NCI-H1048 (cell line): ENCODE results near the gene DGKB.

ENCODE experiments used
- DNase-seq: peaks from one replicate; lab custom pipeline; 2025; lab: John Stamatoyannopoulos, UW

DGKB gene

GRCh38 chr7:14902589-14903067, at the start of gene DGKB:
Gene DGKB (minus strand): TSS chr7:14902751.
- no peak for DNase-seq

- no peak for DNase-seq
These were observed 47.5 kb upstream of the DGKB start for GRCh38 chr7:14950013-14950412.

- no peak for DNase-seq
These were observed 35.6 kb upstream of the DGKB start for GRCh38 chr7:14938181-14938580.

DNA sequence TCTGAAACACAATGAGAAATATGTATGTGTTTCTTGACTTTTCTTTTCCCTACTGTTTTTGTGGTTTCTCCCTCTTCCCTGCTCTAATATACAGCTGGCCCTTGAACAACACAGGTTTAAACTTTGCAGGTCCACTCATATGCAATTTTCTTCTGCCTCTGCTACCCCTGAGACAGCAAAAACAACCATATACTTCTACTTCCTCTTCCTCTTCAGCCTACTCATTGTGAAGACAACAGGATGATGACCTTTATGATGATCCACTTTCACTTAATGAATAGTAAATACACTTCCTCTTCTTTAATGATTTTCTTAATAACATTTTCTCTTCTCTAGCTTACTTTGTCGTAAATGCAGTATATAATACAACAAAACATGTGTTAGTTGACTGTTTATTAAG, 35.0 kb upstream of the DGKB start:
- no peak for DNase-seq

DNA sequence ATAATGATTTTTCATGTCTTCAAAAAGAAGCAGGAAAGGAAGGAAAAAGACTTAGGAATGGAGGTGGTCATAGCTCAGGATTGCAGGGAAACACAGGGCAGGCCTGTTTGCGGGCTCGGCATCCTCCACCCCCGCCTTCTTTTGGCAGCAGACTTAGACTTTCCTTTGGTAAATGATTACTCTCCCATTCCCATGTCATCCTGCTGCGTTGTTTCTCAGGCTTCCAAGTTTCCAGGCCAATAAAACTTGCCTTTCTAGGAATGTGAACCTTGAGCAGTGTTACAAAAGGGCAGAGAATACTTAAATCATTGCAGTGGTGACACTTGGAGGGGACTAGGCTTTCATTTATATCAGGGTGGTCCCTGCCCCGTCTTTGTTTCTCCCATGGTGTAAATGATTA, 34.0 kb upstream of the DGKB start:
- DNase-seq = no peak

GRCh38 chr7:14934839-14935238, 32.3 kb upstream of the DGKB start:
- no peak for DNase-seq

DNA sequence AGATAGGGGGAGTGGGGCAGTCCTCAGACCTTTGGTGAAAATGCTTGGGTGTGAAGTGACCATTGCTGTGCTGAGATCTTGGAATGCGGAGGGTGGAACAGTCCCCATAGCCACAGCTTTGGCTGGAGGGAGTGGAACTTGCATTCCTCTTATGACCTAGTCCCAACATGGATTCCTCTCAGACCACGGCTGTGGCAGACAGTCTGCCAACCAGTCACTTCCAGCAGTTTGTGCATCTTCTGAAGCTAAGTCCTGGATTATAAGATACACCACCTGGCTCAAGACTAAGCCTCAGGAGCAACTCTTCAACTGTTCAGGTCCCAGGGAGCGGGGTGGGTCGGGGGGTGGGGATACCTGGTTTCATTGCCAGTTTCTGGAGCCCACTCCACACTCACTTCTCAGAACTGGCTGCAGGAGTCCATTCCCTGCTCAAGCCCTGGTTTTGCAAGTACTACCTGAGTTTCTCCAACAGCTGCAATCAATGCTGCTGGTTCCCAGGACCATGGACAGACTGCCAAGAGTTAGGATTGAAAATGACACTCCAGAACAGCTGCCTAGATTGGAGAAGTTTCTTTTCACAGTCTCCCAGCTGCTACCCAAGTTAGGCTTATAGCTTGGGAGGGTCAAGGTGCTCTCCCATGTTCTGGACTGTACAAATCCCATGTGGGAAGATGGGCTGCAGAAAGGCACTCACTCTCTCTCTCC, 29.1 kb upstream of the DGKB start:
- DNase-seq = no peak

- no peak for DNase-seq
These were observed 21.8 kb upstream of the DGKB start for GRCh38 chr7:14924398-14924797.

GRCh38 chr7:14911077-14911476, 8.5 kb upstream of the DGKB start:
- DNase-seq = no peak

- DNase-seq = no peak
These were observed 6.1 kb upstream of the DGKB start for GRCh38 chr7:14908697-14909096.

DNA sequence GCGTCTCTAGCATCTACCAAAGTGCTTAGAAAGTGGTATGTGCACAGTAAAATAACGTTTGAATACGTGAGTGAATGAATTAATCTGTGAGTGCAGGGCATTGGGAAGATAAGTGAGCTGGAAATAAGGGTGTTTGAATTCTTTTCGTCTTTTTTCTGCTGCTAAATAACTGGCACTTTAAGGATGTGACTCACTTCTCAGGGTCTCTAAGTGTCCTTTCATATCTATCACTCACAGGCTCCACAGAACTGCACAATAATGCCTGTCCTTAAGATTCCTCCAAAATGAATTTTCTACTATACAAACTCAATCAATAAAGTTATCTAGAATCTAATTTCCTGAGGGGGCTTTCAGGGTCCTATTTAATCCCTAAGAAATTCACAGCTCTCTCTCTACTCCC, 3.2 kb upstream of the DGKB start:
- DNase-seq = no peak

DNA sequence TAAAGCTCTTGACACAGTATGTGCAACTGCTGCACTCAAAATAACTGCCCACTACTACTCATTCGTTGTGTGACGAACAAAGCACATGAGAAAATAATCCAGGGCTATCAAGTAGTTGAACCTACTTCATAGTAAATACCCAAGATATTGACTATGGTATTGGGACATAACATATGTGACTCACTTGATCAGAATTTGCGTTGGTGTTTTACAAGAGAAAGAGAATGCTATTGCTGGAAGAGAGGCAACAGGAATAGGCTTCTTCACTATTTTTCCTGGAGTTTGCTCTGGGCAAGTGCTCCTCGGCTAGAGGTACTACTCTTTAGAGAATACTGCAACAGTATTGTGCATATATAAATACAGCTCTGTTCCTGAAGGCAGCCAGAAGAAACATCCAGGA, 2.5 kb downstream of the DGKB start:
- DNase-seq = no peak

GRCh38 chr7:14899030-14899429, 3.5 kb downstream of the DGKB start:
- DNase-seq = no peak

DNA sequence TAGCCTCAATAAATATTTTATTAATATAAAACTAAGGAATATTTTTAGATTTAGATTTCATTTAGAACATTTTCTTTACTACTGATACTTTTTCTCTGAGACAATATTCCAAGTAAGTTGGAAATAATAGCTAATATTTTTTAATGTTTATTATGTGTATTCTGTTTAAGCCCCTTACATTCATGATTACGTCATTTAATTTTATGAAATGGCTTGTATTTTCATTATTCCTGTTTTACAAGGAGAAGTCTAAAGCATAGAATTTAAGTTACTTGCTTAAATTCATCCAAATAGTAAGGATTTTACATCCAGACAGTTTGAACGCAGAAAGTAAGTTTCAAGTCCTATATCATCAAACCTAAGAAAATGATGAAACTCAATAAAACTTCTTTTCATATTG, 6.1 kb downstream of the DGKB start:
- DNase-seq = no peak

DNA sequence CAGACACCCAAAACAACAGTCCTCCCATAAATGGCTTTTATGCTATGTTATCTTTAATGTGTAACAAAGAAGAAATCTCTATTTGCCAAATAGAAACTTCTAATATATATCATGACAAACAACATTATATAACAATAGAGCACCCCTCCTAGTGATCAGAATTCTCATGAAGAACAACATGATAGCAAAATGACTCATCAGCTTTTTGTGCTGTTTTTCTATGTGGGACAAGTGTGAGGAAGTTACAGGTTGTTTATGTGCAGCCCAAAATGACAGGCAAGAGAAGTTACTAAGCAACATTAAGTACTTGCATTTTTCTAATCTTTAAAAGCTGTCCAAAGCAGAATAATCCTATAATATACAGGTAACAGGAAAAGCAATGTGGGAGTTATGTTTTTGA, 7.7 kb downstream of the DGKB start:
- no peak for DNase-seq

- DNase-seq = no peak
These were observed 9.6 kb downstream of the DGKB start for GRCh38 chr7:14892961-14893360.

GRCh38 chr7:14891289-14891688, 11.3 kb downstream of the DGKB start:
- no peak for DNase-seq

GRCh38 chr7:14888962-14889361, 13.6 kb downstream of the DGKB start:
- no peak for DNase-seq

GRCh38 chr7:14886533-14886932, 16.0 kb downstream of the DGKB start:
- DNase-seq = no peak

DNA sequence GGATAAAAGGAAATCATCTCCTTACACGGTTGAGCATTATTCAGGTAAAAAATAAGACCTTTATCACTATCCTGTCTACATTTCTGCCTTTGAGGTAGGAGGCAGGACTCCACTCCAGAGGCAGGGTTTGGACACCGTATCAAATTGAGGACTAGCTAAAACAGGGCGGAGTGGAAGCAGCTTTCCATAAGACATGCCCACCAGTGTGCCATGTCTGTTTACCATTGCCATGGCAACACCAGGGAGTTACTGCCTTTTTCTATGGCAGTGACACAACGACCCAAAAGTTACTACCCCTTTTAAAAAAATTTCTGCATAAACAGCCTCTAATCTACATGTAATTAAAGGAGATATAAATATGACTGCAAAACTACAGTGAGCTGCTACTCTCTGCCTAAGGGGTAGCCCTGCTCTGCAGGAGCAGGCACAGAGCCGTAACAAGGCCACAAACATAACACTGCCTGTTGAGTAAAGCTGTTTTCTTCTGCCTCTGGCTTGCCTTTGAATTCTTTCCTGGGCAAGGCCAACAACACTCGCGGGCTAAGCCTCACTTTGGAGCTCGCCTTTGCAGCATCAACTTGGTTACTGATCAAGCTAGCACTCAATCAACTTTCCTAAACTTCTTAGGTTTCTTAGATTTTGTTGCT, 26.5 kb downstream of the DGKB start:
- DNase-seq = no peak

- DNase-seq = no peak
These were observed 30.7 kb downstream of the DGKB start for GRCh38 chr7:14871880-14872279.

GRCh38 chr7:14870394-14870793, 32.2 kb downstream of the DGKB start:
- DNase-seq = no peak

- no peak for DNase-seq
These were observed 33.6 kb downstream of the DGKB start for GRCh38 chr7:14868937-14869336.

GRCh38 chr7:14861456-14861855, 41.1 kb downstream of the DGKB start:
- no peak for DNase-seq
